GM18870 (cell line): ENCODE data around the gene MAP3K5.
"Not testable (repeated sequence)": the region's sequence is repeated elsewhere in the genome, so short reads cannot be mapped to it uniquely, and the experiment has no call there.

Experiments
- ATAC-seq: cut with Tn5 transposase; IDR thresholded peaks from one replicate; pipeline ENCODE4 v1.9.1; 2021; ENCODE audit warnings: moderate library complexity; ENCODE audit not compliant: unreplicated experiment

The MAP3K5 gene

DNA sequence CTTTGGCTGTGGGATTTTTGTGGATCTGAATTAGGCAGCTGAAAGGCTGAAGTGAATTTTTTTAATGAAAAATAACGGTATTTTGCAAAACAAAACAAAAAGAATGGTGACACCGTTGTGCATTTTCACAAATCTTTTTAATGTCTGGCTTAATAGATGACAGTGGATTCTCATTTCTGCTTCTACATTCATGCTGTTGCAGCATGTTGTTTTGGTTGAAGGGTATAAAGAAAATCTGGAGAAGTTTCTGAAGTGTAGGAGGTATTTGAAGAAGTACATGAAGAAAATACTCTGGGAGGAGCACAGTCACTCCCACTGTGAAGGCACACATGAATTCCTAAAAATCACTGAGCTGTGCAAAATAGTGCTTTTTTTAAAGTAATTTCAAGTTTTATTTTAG lies 3.1 kb upstream of the MAP3K5 start:
- no peak for ATAC-seq

DNA sequence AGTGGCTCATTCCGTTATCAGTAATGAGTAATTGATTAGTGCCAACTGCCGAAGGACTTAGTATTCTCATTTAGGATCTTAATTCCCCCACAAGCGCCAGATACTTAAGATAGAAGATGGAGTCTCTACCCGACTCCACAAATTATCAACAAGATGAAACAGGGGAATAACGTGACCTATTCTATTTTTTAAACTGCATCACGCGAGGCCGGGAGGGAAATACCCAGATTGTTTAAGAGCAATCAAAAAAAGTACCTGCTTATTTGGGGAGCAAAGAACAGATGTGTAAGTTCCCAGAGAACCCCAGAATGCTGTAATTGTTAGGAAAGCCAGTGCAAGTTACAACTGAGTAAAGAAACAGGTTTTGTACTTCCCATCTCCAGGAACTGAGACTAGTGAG lies 1.1 kb upstream of the MAP3K5 start:
- ATAC-seq, result peak; percentile 4

DNA sequence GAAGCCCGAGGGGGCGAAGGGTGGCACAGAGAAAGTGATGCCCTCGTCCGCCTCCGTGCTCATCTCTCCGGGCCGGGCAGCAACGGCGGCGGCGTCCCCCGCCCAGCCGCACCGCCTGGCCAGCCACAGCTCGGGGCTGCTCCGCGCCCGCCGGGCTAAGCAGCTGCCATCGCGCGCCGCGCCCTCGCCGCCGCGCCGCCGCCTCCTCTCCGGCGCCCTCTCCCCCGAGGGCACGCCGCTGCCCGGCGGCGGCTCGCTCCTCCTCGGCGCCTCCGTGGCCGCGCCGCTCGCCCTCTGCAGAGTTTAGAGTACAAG lies 225 bp downstream of the MAP3K5 start:
- ATAC-seq, result peak; percentile 0

DNA sequence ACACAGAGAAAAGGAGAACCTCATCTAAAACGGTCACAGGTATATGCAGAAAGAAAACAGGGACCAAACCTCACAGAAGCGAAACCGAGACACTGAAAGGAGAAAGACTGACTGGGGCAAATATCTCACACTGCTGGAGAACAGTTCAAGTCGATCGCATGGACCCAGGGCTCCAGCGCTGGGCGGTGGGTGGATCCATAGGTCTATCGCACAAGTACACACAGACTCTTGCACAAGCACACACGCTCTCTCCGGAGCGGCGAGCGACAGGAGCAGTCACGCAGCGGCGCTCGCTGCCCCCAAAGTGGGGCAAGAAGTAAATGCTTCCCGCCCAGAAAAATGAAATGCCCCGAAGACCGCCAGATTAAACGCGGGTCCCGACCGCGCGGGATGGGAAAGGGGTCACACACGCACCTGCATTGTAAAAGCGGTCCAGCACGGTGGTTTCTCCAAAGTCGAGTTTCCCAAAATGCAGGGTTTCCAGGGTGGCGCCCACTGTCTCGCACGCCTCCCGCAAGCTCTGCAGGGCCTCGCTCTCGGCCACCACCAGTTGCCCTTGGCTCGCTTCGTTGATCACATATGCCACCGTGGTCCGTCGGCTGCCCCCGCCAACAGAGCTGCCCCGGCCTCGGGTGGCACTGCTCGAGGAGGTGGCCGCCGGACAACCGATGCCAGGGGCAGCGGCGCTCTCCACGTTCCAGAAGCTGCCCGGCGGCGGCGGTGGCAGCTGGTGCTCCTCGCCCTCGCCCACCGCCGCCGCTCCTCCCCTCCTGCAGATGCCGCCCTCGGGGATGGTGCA lies 782 bp downstream of the MAP3K5 start:
- ATAC-seq, result peak; percentile 51

DNA sequence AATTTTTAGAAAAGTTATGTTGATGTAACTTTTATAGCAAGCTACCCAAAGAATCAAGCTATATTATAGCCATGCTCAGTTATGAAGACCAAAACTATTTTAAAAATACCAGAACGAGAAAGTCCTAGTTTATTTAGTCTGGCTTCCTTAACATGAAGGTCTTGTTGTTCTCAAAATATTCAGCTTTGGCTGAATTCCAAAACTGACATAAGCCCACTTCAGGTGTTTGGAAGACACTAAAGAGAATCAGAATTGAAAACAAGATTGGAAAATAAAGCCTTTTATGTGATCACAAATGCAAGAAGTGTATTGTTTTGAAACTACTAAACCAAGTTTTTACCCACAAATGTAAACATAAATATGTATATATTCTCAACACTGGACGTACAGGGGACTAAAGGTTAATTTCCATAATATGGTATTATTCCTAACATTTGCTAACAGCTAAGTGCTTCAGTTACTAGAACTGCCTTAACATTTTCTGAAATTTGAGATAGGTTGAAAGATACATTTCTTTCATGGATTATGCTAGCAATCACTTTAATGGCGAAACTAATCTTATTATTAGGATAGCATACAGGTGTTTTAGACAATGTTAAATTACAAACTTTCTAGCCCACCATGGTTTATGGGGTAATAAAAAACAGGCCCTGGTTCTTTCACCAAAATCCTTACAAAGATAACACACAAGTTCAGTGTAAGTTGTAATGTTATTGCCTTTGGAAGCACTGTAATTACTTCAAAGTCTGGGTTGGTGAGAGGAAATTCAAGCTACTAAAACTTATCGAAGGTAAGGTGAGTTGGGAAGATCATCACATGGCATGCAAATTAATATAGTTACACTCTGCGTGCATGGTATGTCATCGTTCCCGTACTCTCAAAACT lies 1.6 kb downstream of the MAP3K5 start:
- no peak for ATAC-seq

DNA sequence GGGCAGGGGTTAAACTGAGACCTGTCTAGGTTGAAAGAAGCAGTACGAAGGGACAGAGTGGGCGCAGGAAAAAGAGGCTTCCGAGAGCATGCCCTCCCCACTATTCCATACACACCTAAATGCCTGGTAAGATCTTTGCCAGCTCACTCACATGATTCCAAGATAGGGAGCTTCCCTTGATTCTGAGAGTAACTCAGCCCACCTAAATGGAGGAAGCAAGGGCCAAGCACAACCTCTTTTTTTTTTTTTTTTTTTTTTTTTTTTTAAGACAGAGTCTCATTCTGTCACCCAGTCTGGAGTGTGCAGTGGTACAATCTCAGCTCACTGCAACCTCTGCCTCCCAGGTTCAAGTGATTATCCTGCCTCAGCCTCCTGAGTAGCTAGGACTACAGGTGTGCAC lies 2.8 kb downstream of the MAP3K5 start:
- ATAC-seq, result not testable (repeated sequence)

DNA sequence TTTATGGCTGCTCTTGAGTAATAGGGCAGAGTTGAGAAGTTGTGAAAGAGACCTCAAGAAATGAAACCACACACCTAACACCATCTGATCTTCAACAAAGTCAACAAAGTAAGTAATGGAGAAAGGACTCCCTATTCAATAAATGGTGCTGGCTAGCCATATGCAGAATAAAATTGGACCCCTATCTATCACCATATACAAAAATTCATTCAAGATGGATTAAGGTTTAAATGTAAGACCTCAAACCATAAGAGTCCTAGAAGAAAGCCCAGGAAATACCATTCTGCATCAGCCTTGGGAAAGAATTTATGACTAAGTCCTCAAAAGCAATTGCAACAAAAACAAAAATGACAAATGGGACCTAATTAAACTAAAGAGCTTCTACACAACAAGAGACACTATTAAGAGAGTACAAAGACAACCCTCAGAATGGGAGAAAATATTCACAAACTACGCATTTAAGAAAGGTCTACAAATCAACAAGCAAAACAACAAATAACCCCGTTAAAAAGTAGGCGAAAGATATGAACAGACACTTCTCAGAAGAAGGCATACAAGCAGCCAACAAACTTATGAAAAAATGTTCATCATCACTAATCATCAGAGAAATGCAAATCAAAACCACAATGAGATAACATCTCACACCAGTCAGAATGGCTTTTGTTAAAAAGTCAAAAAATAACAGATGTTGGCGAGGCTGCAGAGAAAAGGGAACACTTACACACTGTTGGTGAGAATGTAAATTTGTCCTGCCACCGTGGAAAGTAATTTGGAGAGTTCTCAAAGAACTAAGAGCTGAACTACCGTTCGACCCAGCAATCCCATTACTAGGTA lies 4.0 kb downstream of the MAP3K5 start:
- ATAC-seq, result no peak

DNA sequence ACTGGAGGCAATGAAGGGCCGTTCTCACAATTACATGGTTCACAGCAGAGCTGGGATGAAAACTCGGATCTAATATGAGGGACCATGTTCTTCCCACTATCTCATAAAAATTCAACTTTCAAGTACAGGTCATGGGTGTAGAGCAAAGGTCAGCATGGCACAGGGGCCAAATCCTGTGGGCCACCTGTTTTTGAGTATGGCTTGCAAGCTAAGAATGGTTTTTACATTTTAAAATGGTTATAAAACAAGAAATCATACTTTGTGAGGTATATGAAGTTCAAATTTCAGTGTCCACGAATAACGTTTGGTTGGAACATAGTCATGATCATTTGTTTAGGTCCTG lies 4.6 kb downstream of the MAP3K5 start:
- ATAC-seq, result no peak

DNA sequence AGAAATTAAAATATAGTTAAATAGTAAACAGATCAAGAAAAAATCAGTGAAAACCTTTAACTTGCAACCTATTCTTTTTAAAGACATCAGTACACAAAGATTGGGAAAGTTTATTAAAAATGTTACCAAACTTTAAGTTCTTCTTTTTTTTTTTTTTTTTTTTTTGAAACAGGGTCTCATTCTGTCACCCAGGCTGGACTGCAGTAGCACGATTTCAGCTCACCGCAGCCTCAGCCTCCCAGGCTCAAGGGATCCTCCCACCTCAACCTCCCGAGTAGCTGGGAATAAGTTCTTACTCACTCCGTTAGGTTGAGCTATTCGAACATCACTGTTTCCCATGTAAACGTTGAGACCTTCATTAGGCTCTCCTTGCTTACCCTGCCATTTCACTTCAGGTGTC lies 5.6 kb downstream of the MAP3K5 start:
- no peak for ATAC-seq

DNA sequence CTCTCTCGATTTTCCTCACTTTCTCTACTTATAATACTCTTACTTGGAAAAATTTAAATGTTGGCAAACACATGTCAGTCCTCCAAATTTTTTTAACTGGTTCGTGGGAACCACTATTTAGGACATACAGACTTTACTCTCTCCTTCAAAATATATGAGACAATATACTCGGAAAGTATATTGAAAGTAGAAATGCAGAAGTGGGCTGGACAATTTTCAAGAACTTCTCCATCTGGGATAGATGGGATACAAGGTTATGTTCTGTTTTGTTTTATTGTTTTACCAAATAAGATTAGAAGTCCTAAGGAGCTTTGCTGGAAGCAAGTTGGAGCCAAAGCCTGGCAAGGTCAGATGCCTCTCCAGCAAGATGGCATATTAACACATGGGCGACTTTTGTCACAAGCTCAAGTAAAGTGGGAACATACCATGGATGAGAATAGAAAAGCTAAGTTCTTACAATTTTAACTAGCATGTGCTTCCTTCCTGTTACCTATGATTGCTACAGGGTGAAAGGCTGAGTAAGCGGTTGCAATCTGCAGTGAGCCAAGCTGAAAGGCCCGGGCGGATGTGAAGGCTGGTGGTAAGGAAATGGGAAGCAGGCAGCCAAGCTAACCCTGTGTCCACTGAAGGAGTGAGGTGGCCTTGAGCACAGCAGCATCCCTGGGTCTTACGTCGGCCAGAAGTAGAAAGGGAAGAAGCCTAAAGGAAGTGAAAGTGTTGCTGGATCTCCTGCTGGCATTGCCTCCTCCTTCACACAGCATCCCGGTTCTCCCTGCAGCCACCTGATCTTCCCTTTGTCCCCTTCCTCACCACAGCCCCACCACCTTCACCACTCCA lies 7.1 kb downstream of the MAP3K5 start:
- no peak for ATAC-seq

DNA sequence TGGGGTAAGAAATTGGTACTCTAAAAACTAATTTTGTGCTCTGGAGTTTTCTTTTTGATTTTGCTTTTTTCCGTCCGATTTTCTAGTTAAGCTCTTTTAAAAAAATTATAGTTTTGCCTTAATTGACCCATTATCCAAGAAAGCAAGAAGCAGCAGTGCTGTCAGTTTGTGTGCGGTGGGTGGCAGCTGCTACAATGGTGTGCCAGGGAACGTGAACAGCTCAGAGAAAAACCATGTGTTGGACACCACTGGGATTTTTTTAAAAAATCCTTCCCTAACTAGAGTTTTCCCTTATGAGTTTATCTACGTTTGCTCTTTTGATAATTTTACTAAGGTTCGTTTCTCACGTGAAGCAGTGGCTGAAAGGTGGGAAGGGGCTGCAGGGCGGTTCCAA lies 8.0 kb downstream of the MAP3K5 start:
- no peak for ATAC-seq

DNA sequence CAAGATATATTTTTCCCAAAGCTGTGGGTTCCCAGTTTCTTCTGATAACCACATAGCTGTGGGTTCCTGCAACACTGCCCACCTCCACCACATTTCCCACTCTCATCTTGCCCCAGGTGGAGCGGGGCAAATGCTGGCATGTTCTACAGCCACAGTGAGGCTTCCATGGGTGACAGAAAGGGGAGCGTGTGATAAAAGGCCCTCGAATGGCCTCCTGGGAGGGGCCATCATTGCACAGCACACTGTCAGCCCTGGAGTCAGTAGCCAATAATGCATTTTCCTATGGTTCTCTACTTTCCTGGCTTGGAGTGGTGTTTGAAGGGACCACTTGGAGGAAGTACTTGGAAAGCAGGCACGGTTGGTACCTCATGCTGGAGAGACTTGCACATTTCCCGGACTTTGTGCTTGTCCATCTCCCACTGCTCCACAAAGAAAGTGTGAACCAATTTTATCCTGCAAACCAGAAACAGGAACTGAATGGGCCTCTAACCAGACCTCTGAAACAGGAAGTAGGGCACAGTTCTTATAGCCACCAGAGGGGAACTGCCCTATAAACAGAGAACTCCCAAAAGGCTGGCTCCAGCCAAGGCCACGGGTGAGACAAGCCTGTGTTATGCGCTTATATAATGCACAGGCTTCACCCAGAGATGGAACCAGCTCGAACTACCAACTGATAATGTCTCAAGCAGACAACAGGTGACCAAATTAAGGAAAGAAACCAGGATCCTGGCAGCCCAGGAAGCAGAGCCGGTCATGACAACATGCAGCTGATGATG lies 8.6 kb downstream of the MAP3K5 start:
- ATAC-seq, result peak; percentile 59

DNA sequence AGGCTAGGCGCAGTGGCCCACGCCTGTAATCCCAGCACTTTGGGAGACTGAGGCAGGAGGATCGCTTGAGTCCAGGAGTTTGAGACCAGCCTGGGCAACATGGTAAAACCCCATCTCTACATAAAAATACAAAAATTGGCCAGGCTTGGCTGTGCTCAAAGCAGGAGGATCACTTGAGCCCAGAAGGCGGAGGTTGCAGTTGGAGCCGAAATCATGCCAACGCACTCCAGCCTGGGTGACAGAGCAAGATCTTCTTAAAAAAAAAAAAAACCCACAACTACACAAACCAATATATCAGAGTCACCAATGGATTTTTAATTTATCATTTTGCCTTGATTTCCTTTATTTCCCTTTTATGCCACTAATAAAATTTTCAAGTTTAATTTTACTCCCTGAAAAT lies 9.3 kb downstream of the MAP3K5 start:
- ATAC-seq, result no peak

DNA sequence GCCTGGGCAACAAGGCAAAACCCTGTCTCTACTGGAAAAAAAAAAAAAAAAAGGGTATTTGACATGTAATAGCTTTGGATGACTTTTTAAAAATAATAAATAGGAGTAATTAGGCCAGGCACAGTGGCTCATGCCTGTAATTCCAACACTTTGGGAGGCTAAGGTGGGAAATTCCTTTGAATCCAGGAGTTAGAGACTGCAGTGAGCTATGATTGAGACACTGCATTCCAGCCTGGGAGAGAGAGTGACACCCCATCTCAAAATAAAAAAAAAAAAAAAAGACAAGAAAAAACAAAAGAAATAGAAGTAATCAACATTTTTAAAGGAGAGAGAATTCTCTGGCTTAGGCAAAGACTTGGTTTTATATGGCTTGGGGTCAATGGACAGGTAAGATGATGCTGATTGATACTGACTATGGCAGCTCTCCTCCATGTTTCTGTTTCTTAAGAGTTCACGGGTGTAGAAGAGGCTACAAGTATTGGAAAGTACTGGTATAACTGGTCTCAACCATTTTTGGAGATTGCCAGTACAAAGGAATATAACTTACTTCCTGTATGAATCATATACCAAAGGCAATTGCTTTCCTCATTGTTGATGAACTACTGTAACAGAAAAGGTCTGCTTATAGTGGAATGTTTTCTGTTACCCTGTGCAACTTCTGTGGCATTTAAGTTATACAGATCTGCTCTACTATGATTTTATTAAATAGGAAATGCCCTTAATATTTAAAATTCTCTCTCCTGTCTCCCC lies 10.1 kb downstream of the MAP3K5 start:
- ATAC-seq, result no peak

DNA sequence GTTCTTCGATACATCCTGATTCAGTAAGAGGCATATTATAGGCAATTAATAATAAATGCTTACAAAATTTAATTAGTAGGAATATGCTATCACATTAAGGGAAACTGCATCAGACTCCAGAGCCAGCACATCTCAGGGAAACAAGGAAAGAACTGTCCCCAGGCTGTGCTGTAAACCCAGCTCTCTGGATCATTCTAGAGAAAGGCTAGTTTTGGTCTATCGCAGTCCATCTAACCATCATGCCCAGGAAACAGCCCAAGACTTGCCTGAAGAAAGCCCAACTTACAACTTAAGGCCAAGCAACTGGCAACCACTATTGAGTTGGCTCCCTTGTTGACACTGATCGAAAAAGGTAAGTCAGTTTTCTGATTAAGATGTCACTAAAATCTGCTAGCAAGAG lies 11.3 kb downstream of the MAP3K5 start:
- ATAC-seq, result no peak

DNA sequence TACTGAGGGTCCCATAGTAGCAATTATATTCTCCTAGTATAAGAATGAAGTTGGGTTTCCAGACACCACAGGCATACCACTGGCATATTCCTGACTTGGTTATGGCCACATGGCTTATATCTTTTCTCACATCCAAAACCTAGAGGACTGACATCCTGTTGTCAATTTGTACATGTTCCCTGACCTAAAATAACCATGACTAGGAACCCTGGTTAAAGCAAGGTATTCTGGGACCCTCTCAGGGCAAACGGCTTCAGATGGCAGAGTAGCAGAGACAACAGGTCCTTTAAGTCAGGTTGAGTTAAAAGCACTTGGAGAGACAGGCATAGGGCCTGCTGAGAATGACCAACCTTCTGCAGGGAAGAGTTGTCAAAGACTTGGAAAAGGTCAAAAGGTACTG lies 12.6 kb downstream of the MAP3K5 start:
- ATAC-seq, result no peak

DNA sequence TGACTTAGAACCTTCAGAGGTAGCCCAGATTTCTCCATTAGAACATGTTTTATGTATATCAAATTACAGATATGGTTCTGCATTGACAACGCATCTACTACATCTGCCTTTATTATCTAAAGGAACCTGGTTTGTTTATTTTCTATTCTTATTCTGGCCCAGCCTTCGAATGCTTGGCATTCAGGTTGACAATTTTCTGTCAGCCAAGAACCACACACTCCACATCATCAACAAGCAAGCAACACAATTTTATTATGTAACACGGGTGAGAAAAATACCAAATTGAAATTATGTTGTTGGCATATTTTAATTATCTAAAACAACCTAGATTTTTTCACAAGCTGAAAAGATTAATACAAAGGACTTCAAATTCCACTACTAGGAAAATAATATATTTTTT lies 14.6 kb downstream of the MAP3K5 start:
- no peak for ATAC-seq

DNA sequence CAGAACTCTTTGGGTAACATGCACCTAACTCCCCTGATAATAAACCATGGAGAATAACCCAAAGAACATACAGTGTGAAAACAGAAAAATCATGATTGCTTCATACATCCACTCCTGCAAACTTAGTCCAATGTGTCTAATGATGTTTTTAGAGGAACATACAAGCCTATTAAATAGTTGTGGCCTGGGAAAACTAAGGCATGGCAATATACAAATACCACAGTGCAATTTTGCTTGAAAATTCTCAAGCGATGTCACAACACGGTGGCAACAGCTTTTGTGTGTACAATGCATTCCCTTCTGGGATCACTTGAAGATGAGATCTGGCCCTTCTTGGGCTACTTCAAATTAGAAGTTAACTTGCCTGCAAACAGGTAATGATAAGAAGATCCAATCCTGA lies 16.7 kb downstream of the MAP3K5 start:
- ATAC-seq, result no peak

DNA sequence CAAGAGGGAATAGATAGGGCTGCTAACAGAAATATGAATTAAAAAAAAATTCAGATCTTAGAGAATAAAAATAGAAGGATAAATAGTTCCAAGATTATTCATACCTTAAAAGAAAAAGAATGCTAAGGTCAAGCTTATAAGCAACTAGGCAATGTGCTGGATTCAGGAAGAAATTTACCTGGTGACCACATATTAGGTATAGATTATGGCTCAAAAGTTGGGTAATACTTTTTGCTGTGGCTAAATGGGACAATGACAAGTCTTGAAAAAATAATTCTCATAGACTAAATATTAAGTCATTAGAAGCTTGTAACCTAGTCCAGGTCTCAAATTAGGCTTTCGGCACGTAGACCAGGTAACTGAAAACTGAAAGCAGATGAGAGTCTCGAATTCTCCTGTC lies 17.2 kb downstream of the MAP3K5 start:
- ATAC-seq, result no peak
